ENCODE measurements around the gene LRCH1. TPM values are rescaled to one million over a fixed set of nuclear protein-coding genes. Genes with fewer than 3 reads are reported as not detected.

LRCH1 gene
- total RNA-seq, 1 donor from 2014 or later, result 2.9 TPM

DNA sequence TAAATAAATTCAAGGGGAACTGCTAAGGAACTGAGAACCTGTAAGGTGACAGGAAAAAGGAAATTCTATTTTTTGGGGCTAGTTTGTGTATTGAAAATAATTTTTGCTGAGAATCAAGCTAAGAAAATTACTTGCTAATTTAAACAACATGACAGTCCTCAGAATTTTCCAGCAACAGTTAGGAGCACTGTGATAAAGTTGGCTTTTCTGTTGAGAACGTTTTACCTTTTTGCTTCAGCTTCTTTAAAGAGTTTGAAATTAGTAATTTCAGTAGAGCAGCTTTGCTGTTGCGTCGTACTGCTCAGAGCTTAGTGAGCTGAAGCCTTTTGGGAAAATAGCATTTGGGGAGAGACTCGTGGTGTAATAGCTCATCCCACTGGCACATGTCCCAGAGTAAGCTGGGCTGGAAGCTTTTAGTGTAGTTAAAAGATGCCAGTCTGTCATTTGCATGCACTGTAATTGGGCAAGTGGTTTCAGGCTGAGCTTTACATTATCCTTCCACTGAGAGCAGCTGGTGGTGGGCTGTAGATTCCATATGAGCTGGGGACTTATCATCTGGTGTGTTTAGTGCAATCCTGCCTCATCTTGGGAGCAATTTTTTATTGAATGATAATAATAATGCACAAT lies 69.8 kb downstream of the LRCH1 start:
- Mint-ChIP-seq H3K27ac (no peak overlapping the region), H3K4me1 (peaks cover 8% of the 10 kb centered on the region), H3K36me3 (no peaks in the 10 kb centered on the region), H3K27me3 (ENCODE audit: insufficient read depth, low read depth) (no peaks in the 10 kb centered on the region), H3K4me3 (no peak overlapping the region), H3K9me3 (no peaks in the 10 kb centered on the region)
- Histone ChIP-seq H4K20me1 (ENCODE audit: low read depth) (no peaks in the 10 kb centered on the region), H3K27me3 (no peaks in the 10 kb centered on the region), H3K9me3 (ENCODE audit: low read depth) (no peaks in the 10 kb centered on the region), H2AFZ (replicated peaks) (no peak overlapping the region), H3K27ac (no peak overlapping the region), H3K4me3 (no peak overlapping the region), H3F3A (ENCODE audit: low read depth) (no peaks in the 10 kb centered on the region), H3K36me3 (no peaks in the 10 kb centered on the region), H3K79me2 (ENCODE audit: low read depth) (no peaks in the 10 kb centered on the region), H3K9ac (no peak overlapping the region), H3K4me1 (peaks cover 22% of the 10 kb centered on the region), H3K4me2 (no peak overlapping the region)
- DNase-seq (ENCODE audit: low spot score), result no peak
- no peak for TF ChIP-seq EZH2phosphoT487 (IDR thresholded peaks at IDR 0.05)
- TF ChIP-seq EZH2 (IDR thresholded peaks at IDR 0.05), result no peak
- TF ChIP-seq, protein P1, sequence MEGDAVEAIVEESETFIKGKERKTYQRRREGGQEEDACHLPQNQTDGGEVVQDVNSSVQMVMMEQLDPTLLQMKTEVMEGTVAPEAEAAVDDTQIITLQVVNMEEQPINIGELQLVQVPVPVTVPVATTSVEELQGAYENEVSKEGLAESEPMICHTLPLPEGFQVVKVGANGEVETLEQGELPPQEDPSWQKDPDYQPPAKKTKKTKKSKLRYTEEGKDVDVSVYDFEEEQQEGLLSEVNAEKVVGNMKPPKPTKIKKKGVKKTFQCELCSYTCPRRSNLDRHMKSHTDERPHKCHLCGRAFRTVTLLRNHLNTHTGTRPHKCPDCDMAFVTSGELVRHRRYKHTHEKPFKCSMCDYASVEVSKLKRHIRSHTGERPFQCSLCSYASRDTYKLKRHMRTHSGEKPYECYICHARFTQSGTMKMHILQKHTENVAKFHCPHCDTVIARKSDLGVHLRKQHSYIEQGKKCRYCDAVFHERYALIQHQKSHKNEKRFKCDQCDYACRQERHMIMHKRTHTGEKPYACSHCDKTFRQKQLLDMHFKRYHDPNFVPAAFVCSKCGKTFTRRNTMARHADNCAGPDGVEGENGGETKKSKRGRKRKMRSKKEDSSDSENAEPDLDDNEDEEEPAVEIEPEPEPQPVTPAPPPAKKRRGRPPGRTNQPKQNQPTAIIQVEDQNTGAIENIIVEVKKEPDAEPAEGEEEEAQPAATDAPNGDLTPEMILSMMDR (IDR thresholded peaks at IDR 0.05), result no peak

DNA sequence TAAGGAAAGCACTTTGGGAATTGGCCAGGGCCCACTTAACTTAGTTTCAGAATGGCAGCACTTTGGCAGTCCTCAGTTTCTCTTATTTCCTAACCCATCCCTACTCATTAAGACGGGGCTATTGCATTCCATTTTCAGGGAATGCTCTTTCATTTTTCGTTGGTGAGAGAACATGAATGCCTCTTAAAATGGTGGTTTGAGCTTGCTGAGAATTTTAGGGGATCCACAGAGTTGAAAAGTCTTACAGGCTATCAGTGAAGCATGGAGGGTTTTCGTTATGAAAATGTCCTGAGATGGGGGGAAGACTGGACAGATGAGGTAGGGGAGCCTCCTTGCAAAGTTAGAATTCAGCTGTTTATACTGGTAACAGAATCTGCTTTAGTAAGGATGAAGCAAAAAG lies 71.4 kb downstream of the LRCH1 start:
- Histone ChIP-seq H3K4me2 (no peak overlapping the region), H3K36me3 (no peaks in the 10 kb centered on the region), H3K4me3 (no peak overlapping the region), H3K27ac (no peak overlapping the region), H2AFZ (replicated peaks) (no peak overlapping the region), H3K9me3 (ENCODE audit: low read depth) (no peaks in the 10 kb centered on the region), H3K79me2 (ENCODE audit: low read depth) (no peaks in the 10 kb centered on the region), H4K20me1 (ENCODE audit: low read depth) (no peaks in the 10 kb centered on the region), H3K9ac (no peak overlapping the region), H3F3A (ENCODE audit: low read depth) (peaks cover 3% of the 10 kb centered on the region), H3K27me3 (no peaks in the 10 kb centered on the region), H3K4me1 (peaks cover 28% of the 10 kb centered on the region)
- H3K4me3 Mint-ChIP-seq, result no peak overlapping the region
- TF ChIP-seq, protein P1 (IDR thresholded peaks at IDR 0.05), result no peak
- TF ChIP-seq EZH2phosphoT487 (IDR thresholded peaks at IDR 0.05) (no peak), EZH2 (IDR thresholded peaks at IDR 0.05) (no peak)
- DNase-seq (ENCODE audit: low spot score), result no peak
- no peak overlapping the region for H3K27ac Mint-ChIP-seq
- H3K4me1 Mint-ChIP-seq, result peaks cover 10% of the 10 kb centered on the region
- H3K9me3 Mint-ChIP-seq, result no peaks in the 10 kb centered on the region
- H3K27me3 Mint-ChIP-seq (ENCODE audit: insufficient read depth, low read depth), result no peaks in the 10 kb centered on the region
- no peaks in the 10 kb centered on the region for H3K36me3 Mint-ChIP-seq

DNA sequence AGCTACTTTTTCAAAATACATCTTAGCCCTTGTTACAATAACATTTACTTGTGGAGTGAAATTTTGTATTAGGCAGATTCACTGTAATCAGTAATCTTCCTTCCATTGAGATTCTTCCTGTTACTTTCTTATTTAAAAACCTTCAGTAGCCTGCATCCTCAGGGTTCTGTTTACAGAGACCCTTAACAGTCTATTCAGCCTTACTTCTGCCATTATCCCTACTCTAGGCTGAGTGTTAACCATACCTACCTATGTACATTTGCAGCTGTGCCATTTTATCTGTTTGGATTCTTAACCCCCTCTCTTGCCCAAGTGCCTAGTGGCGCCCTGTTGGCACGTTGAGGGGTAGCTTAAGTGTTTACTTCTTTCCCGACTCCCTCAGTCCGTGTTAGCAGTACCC lies 71.9 kb downstream of the LRCH1 start:
- H3K79me2 ChIP-seq (ENCODE audit: low read depth), result no peaks in the 10 kb centered on the region
- Mint-ChIP-seq H3K27ac (no peak overlapping the region), H3K4me3 (no peak overlapping the region), H3K36me3 (no peaks in the 10 kb centered on the region), H3K4me1 (peaks cover 15% of the 10 kb centered on the region), H3K9me3 (no peaks in the 10 kb centered on the region), H3K27me3 (ENCODE audit: insufficient read depth, low read depth) (no peaks in the 10 kb centered on the region)
- no peak overlapping the region for H3K4me2 ChIP-seq
- no peak overlapping the region for H3K9ac ChIP-seq
- no peaks in the 10 kb centered on the region for H3K9me3 ChIP-seq (ENCODE audit: low read depth)
- H3K27ac ChIP-seq, result no peak overlapping the region
- no peaks in the 10 kb centered on the region for H4K20me1 ChIP-seq (ENCODE audit: low read depth)
- H3K4me3 ChIP-seq, result no peak overlapping the region
- no peak overlapping the region for H2AFZ ChIP-seq (replicated peaks)
- no peak for DNase-seq (ENCODE audit: low spot score)
- H3K27me3 ChIP-seq, result no peaks in the 10 kb centered on the region
- H3K36me3 ChIP-seq, result no peaks in the 10 kb centered on the region
- TF ChIP-seq, protein P1 (IDR thresholded peaks at IDR 0.05), result no peak
- TF ChIP-seq EZH2phosphoT487 (IDR thresholded peaks at IDR 0.05) (no peak), EZH2 (IDR thresholded peaks at IDR 0.05) (no peak)
- H3F3A ChIP-seq (ENCODE audit: low read depth), result peaks cover 8% of the 10 kb centered on the region
- peaks cover 32% of the 10 kb centered on the region for H3K4me1 ChIP-seq
